IPS-NIHi11 (cell line): ENCODE measurements around the gene RBP7.
"Not testable (repeated sequence)": the region's sequence is repeated elsewhere in the genome, so short reads cannot be mapped to it uniquely, and the experiment has no call there.

Experiments
- DNase-seq: peaks from one replicate; pipeline ENCODE4 v3.0.0; 2012; ENCODE audit warnings: mixed read lengths, low spot score

The RBP7 gene

DNA sequence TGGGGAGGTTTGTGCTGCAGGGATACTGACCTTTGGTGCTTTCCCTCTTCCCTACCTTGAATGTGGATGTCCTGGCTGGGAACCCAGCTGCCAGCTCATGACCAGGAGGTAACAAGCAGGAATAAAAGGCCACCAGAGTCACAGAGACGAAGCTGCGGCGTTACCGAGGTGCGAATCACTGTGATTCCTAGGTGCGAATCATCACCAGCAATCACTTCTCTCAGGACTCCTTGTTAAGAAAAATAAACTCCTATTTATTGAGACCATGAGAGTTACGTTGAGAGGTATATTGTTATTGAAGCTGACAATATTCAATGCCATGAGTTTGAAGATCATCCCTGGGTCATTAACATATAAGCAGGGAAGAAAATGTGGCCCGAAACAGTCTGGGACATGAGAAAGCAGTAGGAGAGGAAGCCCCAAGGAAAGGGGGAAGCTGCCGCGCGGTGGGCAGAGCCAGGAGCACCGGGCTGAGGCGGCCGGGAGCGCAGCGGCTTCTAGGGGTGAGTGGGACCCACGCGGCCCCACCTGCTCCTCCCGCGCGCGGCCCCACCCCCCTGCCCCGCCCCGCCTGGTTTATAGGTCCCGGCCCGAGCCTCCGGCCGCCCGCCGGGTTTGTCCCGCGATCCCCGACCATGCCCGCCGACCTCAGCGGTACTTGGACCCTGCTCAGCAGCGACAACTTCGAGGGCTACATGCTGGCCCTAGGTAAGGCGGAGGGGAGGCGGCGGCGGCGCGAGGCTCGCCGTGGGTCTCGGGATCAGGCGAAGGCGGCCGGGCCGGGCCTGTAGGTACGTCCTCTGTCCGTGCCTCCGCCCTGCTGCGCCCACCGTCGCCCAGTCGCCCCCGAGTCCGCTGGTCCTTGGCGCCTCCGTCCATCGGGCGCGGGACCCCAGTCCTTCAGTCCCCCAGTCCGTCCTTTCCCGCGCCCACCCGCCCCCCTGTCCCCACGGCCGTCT is at the start of gene RBP7:
RBP7 (plus strand) TSS at position 605 of the 959 bp plus-strand sequence; CDS start at position 636, 31 bp downstream.
- peak; percentile 75 for DNase-seq

DNA sequence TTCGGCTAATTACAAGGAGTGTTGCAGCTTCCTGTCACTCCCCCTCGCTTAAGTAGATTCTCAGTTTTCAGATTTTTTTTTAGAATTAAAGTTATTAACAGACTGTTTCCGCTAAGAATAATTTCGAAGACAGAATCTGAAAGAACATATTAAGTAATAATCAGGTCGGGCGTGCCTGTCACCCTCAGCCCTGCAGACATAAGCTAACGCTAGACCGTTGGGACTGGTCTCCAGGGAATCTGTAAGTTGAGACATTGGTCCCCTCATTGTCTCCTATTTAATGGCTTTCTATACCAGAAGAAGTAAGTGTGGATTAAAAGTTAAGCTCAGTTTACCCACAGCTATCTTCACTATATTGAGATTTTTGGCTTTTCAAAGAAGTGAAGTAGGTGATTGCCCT is 39.3 kb upstream of the RBP7 start:
- no peak for DNase-seq

DNA sequence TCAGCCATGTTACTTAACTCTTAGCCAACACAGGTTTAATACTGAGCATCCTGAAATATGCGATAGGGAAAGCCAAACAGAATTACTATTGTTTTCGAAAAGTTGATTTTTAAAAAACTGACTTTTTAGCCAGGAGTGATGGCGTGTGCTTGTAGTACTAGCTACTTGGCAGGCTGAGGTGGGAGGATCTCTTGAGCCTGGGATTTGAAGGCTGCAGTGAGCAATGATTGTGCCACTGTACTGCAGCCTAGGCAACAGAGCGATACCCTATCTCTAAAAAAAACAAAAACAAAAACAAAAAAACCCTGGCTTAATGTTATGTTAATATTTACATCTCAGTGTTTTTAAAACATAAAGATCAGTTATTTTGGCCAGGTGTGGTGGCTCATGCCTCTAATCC is 37.0 kb upstream of the RBP7 start:
- no peak for DNase-seq

DNA sequence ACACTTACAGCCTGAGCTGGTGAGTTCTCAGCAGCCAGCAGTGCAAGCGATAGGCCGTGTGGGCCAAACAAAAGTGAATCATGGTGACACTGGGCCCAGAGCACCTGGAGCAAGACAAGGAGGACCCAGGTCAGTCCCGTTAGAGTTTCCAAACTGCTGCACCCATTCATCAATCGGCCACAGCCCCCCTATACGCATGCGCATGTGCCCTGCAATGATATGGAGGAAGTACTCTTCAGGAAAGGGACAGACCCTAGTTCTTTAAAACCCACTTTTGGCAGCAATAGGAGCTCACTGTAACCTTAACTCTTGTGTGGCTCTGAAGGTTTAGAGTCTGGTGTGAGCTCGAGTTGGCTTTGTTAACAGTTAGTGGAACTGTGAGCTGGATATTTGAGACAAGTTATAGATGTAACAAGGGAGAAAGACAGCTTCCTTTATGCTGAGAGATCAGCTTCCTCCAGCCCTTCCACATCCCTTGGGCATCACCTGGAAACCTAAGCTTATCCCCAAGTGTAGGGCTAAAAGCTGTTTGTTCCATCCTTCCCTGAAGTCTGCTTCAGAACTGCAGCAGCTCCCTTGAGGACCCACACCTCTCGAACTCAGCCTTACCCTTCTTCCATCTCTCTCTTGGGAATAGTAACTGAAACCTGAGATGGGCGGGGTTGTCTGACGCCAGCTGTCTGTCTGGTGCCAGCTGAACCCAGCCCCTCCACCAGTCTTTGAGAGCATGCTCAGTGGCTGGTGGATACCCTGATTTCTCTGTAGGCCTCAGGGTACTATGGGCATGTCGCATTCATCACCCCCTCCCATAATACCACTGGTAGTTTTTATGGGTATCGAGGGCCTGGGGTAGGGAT is 36.1 kb upstream of the RBP7 start:
- peak; percentile 78 for DNase-seq

DNA sequence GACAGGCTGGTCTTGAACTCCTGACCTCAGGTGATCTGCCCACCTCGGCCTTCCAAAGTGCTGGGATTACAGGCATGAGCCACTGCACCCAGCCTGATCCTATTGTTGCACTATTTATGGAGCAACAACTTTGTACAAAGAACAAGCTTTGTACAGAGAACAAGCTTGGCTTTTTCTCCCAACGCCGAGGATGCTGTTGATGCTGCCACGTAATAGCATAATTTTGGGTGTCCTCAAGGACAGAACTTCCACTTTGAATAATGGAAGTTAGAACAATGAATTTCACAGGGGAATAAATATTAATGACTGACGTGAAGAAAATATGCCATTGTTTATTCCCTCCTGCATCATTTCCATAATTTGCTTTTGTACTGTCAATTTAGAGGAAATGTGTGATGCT is 12.8 kb upstream of the RBP7 start:
- DNase-seq = no peak

DNA sequence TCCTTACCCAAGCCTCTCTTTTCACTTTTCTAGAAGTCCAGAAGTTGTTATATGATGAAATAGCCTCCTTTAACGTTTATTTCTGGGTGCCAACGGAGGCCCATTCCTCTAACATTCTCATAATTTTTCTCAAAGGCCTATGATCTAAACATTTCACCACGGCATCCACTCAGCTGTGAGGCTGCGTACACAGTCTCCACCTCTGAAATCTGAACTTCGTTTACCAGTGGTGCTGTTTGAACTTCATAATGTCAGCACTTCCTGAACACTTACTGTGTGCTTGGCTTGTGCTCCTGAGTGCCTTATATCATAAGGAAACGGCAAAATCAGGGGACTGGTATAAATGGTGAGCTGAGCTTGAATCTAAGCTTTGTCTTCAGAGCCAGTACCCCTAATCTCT is 12.0 kb upstream of the RBP7 start:
- DNase-seq = no peak

DNA sequence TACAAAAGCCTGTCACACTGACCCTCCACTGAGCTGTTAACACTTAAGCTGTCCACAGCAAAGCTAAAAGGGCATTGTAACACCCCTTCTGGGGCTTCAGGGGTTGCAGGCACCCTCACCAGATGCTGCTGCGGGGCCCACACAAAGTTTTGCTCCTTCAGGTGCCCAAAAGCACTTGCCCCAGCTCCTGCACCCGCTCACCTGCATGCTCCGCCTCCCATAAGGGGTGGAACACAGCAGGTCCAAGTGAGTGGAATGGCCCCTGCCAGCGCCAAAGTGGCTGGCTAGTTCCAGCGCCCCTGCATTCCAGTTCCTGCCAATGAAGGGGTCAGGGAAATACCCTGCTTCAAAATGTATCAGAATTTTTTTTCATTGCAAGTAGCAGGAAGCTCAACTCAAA is 7.3 kb upstream of the RBP7 start:
- no peak for DNase-seq

DNA sequence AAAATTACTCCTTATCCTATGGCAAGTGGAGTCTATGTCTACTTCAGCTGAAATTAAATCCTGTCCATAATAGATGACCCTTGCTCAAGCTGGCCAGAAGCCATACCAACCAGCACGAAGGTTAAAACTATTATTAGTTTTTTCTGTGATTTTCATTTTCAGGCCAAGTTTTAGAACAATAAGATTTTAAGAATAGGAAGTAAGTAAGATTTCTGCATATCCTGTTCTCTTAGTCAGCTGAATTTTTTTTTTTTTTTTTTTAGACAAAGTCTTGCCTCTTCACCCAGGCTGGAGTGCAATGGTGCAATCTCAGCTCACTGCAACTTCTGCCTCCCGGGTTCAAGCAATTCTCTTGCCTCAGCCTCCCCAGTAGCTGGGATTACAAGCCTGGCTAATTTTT is 6.1 kb upstream of the RBP7 start:
- DNase-seq = no peak

DNA sequence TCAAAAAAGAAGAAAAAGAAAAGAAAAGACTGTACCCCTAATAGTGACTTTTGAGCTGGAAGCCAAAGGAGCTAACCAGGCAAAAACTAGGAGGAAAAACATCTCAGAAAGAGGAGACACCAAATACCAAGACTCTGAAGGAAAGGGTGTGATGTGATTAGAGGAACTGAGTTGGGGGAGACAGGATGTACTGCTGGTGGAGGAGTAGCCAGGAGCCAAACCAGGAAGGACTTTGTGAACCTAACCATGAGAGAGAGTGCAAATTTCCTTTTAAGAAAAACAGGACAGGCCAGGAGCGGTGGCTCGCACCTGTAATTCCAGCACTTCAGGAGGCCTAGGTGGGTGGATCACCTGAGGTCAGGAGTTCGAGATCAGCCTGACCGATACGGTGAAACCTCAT is 4.1 kb upstream of the RBP7 start:
- DNase-seq = no peak

DNA sequence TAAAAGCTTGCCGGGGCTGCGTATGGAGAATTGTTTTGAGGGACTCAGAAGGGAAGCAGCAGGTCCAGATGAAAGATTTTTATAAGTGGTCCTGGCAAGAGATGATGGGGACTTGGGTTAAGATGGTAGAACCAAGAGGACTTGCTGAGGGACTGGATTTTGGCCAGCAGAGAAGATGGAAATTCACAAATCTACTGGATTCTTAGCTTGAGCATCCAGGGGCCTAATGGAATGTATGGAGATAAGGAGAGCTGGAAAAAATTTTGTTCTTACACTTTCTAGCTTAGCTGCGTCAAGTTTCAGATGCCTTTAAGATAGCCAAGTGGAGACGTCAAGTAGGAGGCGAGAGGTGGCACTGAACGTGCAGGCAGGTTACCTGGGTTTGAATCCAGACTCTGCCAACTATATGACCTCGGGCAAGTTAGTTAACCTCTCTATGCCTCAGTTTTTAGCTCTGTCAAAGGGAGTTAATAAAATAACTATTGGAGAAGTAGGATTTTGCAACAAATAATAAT is 3.4 kb upstream of the RBP7 start:
- no peak for DNase-seq

DNA sequence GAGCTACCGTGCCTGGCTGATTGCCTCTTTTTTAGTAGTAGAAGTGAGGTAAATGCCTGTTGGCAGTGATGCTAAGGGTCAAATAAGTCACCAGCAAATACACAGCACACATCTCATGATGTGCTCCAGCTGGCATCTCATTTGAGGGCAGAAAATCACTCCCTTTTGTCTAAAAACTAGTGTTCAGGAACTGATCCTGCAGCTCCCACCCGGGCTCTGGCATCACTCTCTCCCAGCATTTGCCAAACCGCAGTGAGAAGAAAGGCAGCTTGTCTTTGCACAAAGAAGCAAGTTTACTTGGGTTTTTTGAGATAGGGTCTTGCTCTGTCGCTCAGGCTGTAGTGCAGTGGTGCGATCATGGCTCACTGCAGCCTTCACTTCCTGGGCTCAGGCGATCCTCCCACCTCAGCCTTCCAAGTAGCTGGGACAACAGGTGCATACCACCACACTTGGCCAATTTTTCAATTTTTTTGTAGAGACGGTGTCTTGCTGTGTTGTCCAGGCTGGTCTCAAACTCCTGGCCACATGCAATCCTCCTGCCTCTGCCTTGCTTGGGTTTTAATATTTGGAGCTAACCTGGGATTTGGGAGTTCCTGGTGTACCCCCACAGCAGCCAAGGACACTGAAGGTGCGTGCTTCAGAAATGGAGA is 4.1 kb downstream of the RBP7 start:
- DNase-seq = no peak

DNA sequence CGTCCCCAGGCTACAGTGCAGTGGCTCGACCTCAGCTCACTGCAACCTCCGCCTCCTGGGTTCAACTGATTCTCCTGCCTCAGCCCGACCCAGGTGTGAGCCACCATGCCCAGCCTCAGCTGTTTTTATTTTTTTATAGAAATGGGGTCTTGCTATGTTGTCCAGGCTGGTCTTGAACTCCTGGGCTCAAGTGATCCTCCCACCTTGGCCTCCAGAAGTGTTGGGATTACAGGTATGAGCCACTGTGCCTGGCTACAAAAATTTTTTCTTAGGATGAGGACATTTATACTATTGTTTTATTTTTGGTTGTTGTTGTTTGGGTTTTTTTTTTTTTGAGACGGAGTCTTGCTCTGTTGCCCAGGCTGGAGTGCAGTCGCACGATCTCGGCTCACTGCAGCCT is 8.2 kb downstream of the RBP7 start:
- DNase-seq = not testable (repeated sequence)

DNA sequence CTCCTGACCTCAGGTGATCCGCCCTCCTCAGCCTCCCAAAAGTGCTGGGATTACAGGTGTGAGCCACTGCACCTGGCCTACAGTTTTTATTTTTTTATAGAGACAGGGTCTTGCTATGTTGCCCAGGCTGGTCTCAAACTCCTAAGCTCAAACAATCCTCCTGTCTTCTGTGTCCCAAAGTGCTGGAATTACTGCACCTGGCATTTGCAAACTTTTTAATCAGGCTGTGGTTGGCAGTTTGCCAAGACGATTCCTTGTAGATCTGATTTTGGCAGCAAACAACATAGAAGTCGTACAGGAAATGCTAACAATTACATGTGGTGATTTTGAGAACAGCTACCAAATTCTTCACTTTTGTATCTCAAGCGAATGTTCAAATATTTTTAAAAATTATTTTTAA is 10.1 kb downstream of the RBP7 start:
- no peak for DNase-seq

DNA sequence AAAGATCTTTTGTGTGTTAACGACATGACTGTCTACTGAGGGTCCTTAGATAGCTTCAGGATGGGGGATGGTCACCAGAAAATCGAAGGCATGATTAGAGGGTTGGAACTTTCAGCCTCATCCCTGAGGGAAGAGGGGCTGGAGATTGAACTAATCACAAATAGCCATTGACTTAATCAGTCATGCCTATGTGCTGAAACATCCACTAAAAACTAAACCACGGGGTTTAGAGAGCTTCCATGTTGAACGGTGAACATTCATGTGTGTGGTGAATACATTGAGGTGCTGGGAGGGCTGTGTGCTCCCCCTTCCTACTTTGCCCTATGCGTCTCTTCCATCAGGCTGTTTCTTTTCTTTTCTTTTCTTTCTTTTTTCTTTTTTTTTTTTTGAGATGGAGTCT is 17.0 kb downstream of the RBP7 start:
- no peak for DNase-seq

DNA sequence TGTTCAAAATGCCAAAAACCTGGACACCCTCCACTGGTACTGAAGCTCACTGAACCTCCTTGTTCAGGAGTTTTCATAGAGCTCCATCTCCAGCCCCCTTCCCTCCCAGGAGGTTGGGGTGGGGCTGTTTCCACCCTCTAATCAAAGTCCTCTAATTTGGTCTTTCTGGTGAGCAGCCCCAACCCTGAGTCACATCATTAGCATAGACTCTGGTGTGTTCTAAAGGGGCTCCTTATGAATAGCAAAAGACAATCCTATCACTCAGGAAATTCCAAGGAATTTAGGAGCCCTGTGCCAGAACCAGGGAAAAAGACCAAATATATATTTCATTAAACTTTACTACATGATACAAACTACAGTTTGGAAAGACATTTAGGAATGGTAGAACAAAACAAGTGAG is 22.5 kb downstream of the RBP7 start:
- DNase-seq = no peak

DNA sequence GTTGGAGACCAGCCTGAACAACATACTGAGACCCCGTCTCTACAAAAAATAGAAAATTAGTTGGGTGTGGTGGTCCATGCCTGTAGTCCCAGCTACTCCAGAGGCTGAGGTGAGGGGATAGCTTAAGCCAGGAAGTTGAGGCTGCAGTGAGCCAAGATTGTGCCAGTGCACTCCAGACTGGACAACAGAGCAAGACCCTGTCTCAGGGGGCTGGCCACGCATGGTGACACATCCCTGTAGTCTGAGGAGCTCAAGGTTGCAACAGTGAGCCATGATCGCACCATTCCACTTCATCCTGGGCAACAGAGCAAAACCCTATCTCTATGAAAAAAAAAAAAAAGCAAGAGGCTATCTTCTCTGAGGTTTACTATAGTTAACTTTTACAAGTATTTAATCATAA is 23.1 kb downstream of the RBP7 start:
- DNase-seq = no peak

DNA sequence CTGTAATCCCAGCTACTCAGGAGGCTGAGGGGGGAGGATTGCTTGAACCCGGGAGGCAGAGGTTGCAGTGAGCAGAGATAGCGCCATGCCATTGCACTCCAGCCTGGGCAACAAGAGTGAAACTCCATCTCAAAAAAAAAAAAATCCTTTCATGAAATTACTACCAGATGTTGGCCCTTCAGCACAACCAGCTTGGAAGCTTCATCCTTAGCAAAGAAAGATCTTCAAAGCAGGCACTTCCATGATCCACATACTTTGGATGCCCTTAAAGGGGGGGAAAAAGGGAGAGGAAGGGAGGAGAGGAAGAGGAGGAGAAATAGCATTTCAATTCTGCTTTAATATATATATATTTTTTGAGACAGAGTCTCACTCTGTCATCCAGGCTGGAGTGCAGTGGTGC is 23.6 kb downstream of the RBP7 start:
- not testable (repeated sequence) for DNase-seq

DNA sequence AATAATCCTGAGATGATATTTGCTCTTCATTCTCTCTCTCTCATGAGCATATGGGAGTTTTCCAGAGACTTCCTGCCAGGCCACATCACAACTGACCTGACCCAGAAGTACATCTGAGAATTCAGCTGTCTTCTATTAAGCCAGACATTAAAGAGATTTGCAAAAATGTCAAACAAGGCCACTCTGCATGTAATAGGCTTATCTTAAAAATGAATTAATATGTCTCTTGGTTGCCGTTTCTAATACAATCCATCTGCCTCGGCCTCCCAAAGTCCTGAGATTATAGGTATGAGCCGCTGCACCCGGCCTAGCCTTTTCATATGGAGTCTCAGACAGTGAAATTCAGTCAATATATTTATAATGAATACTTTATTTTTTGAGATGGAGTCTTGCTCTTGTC is 25.0 kb downstream of the RBP7 start:
- DNase-seq = not testable (repeated sequence)

DNA sequence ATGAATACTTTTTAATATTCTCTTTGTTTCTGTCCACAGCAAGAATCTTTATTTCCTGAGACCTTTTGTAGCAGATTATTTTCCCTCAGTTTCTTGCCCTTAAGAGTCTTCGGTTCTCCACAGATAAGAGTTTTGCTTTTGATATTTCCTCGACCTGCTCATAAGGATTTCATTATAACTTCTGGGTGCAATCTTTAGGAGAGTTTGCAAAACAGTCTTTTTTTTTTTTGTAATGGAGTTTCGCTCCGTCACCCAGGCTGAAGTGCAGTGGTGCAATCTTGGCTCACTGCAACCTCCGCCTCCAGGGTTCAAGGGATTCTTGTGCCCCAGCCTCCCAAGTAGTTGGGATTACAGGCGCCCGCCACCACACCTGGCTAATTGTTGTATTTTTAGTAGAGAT is 25.6 kb downstream of the RBP7 start:
- no peak for DNase-seq

DNA sequence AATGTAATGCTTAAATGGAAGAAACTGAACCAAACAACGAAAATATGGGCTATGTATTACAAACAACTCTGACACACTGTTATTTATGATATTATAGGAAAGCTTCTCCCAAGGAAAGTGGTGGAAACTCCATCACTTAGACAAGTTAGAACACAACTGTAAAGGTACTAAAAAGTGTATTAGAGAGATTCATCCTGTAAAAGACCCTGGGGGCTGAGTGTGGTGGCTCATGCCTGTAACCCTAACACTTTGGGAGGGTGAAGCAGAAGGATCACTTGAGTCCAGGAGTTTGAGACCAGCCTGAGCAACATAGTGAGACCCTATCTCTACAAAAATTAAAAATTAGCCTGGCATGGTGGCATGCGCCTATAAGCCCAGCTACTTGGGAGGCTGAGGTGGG is 28.3 kb downstream of the RBP7 start:
- DNase-seq = no peak

DNA sequence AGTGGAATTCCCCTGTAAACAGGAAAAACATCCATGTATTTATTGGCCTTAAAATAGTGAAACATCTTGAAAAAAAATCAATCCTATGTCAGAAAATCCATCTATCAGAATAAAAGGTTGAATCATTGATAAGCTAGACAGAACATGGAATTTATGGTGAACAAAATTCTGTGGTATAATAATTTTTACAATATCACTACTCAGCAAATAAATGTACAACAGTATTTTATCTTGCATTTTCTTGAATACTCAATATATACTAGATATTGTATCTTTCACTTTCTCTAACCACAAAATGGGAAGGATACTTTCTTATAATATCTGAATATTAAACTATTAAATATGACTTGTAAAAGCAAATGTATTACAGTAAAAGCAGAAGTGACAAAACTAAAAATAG is 30.0 kb downstream of the RBP7 start:
- no peak for DNase-seq

DNA sequence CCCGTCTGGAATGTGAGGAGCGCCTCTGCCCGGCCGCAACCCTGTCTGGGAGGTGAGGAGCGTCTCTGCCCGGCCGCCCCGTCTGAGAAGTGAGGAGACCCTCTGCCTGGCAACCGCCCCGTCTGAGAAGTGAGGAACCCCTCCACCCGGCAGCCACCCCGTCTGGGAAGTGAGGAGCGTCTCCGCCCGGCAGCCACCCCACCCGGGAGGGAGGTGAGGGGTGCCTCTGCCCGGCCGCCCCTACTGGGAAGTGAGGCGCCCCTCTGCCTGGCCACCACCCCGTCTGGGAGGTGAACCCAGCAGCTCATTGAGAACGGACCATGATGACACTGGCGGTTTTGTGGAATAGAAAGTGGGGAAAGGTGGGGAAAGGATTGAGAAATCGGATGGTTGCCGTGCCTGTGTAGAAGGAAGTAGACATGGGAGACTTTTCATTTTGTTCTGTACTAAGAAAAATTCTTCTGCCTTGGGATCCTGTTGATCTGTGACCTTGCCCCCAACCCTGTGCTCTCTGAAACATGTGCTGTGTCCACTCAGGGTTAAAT is 32.0 kb downstream of the RBP7 start:
- not testable (repeated sequence) for DNase-seq
